ENCODE measurements around the gene GGT6. TPM values are rescaled to one million over a fixed set of nuclear protein-coding genes. Genes with fewer than 3 reads are reported as not detected.

The GGT6 gene
- total RNA-seq, 1 experiment from 2014 or later, result not detected

- DNase-seq (ENCODE audit: low read depth), result no peak
Measured at GRCh38 chr17:4553669-4554068, 6.7 kb downstream of the GGT6 start.

GRCh38 chr17:4551796-4552525 lies 8.4 kb downstream of the GGT6 start:
- DNase-seq (ENCODE audit: low read depth), result no peak

- DNase-seq (ENCODE audit: low read depth), result peak; percentile 14
Measured at GRCh38 chr17:4551141-4551540, 9.2 kb downstream of the GGT6 start.

- no peak for DNase-seq (ENCODE audit: low read depth)
Measured at GRCh38 chr17:4550534-4551039, 9.8 kb downstream of the GGT6 start.

GRCh38 chr17:4549781-4550533 lies 10.4 kb downstream of the GGT6 start:
- no peak for DNase-seq (ENCODE audit: low read depth)

- no peak for DNase-seq (ENCODE audit: low read depth)
Measured at GRCh38 chr17:4548721-4549531, 11.5 kb downstream of the GGT6 start.

- DNase-seq (ENCODE audit: low read depth), result no peak
Measured at GRCh38 chr17:4548061-4548461, 12.3 kb downstream of the GGT6 start.

GRCh38 chr17:4547118-4547906 lies 13.1 kb downstream of the GGT6 start:
- no peak for DNase-seq (ENCODE audit: low read depth)

GRCh38 chr17:4545217-4545951 lies 15.0 kb downstream of the GGT6 start:
- no peak for DNase-seq (ENCODE audit: low read depth)

- DNase-seq (ENCODE audit: low read depth), result no peak
Measured at GRCh38 chr17:4544951-4545216, 15.5 kb downstream of the GGT6 start.

- no peak for DNase-seq (ENCODE audit: low read depth)
Measured at GRCh38 chr17:4544135-4544950, 16.0 kb downstream of the GGT6 start.

- no peak for DNase-seq (ENCODE audit: low read depth)
Measured at GRCh38 chr17:4543557-4544026, 16.8 kb downstream of the GGT6 start.

GRCh38 chr17:4542726-4543191 lies 17.6 kb downstream of the GGT6 start:
- no peak for DNase-seq (ENCODE audit: low read depth)

- DNase-seq (ENCODE audit: low read depth), result no peak
Measured at GRCh38 chr17:4542003-4542725, 18.2 kb downstream of the GGT6 start.

GRCh38 chr17:4541328-4542002 lies 18.9 kb downstream of the GGT6 start:
- DNase-seq (ENCODE audit: low read depth), result no peak

GRCh38 chr17:4540687-4541327 lies 19.6 kb downstream of the GGT6 start:
- no peak for DNase-seq (ENCODE audit: low read depth)

- no peak for DNase-seq (ENCODE audit: low read depth)
Measured at GRCh38 chr17:4540224-4540651, 20.1 kb downstream of the GGT6 start.

Measured in LHCN-M2 (cell line).